ENCODE data around the gene TOMM70. TPM values are rescaled to one million over a fixed set of nuclear protein-coding genes. Genes with fewer than 3 reads are reported as not detected.
"Not testable (repeated sequence)": the region's sequence is repeated elsewhere in the genome, so short reads cannot be mapped to it uniquely, and the experiment has no call there.

TOMM70 gene
- total and polyA plus RNA-seq, 8 donors: 12.9 to 95.6 (median 24.3) TPM

DNA sequence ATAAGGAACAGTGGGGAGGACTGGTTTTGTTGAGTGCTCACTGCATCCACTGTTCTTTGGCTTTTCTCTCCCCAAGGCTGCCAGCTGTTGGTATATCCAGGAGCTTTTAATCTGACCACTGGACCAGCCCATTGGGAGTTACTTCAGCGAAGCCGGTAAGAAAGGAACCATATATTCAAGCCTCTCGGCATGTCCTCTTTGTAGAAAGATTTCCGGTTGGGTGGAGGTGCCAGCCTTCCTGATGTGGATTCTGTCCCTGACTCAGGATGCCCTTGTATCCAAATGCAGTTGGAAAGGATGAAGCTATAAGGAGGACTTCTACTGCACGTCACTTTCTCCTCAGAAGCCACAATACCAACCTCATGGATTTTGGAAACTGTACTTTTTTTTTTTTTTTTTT is 52.2 kb downstream of the TOMM70 start:
- Histone ChIP-seq H3K27me3 (no peaks in the 10 kb centered on the region), H3K4me1 (no peaks in the 10 kb centered on the region), H3K36me3 (peaks cover 55 to 88% (median 87%) of the 10 kb centered on the region in 4 donors), H3K4me3 (no peak overlapping the region), H3K27ac (no peak overlapping the region), H3K9me3 (no peaks in the 10 kb centered on the region)
- TF ChIP-seq, protein P1, sequence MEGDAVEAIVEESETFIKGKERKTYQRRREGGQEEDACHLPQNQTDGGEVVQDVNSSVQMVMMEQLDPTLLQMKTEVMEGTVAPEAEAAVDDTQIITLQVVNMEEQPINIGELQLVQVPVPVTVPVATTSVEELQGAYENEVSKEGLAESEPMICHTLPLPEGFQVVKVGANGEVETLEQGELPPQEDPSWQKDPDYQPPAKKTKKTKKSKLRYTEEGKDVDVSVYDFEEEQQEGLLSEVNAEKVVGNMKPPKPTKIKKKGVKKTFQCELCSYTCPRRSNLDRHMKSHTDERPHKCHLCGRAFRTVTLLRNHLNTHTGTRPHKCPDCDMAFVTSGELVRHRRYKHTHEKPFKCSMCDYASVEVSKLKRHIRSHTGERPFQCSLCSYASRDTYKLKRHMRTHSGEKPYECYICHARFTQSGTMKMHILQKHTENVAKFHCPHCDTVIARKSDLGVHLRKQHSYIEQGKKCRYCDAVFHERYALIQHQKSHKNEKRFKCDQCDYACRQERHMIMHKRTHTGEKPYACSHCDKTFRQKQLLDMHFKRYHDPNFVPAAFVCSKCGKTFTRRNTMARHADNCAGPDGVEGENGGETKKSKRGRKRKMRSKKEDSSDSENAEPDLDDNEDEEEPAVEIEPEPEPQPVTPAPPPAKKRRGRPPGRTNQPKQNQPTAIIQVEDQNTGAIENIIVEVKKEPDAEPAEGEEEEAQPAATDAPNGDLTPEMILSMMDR (IDR thresholded peaks at IDR 0.05): no peak
- TF ChIP-seq POLR2A (IDR thresholded peaks at IDR 0.05) (no peak), POLR2AphosphoS5 (IDR thresholded peaks at IDR 0.05) (no peak), EP300 (IDR thresholded peaks at IDR 0.05) (no peak)
- intact Hi-C loops (cut with DNase I; ENCODE audit: low total_unique reads): no loop called here
- 89 to 96% (median 94%) methylated on average over 5 of the region's 5 CpGs for WGBS, 5 donors
- no peak for DNase-seq

GRCh38 chr3:100340527-100340926 is 60.4 kb downstream of the TOMM70 start:
- Histone ChIP-seq H3K27ac (no peak overlapping the region), H3K27me3 (no peaks in the 10 kb centered on the region), H3K36me3 (peaks cover 35 to 69% (median 64%) of the 10 kb centered on the region in 4 donors), H3K9me3 (no peaks in the 10 kb centered on the region), H3K4me1 (peaks cover 0 to 13% (median 5%) of the 10 kb centered on the region in 4 donors), H3K4me3 (no peak overlapping the region)
- DNase-seq: no peak
- TF ChIP-seq, protein P1 (IDR thresholded peaks at IDR 0.05): no peak
- TF ChIP-seq POLR2AphosphoS5 (IDR thresholded peaks at IDR 0.05): no peak
- no peak for TF ChIP-seq POLR2A (IDR thresholded peaks at IDR 0.05)
- TF ChIP-seq EP300 (IDR thresholded peaks at IDR 0.05): no peak
- intact Hi-C loops (cut with DNase I; ENCODE audit: low total_unique reads): no loop called here
- 86 to 100% (median 94%) methylated on average over 1 of the region's 1 CpG for WGBS, 5 donors

GRCh38 chr3:100339786-100340185 is 61.1 kb downstream of the TOMM70 start:
- no peak overlapping the region for H3K4me3 ChIP-seq
- TF ChIP-seq, protein P1 (IDR thresholded peaks at IDR 0.05): no peak
- no peak for TF ChIP-seq POLR2AphosphoS5 (IDR thresholded peaks at IDR 0.05)
- no peak for TF ChIP-seq EP300 (IDR thresholded peaks at IDR 0.05)
- no peak for TF ChIP-seq POLR2A (IDR thresholded peaks at IDR 0.05)
- peaks cover 30 to 62% (median 56%) of the 10 kb centered on the region in 4 donors for H3K36me3 ChIP-seq
- 91 to 97% (median 95%) methylated on average over 5 of the region's 5 CpGs for WGBS, 5 donors
- no peaks in the 10 kb centered on the region for H3K27me3 ChIP-seq
- H3K4me1 ChIP-seq: peaks cover 0 to 19% (median 11%) of the 10 kb centered on the region in 4 donors
- H3K27ac ChIP-seq: no peak overlapping the region
- DNase-seq: no peak
- H3K9me3 ChIP-seq: no peaks in the 10 kb centered on the region
- intact Hi-C loops (cut with DNase I; ENCODE audit: low total_unique reads): no loop called here

- Histone ChIP-seq H3K9me3 (no peaks in the 10 kb centered on the region), H3K27ac (no peak overlapping the region), H3K4me3 (no peak overlapping the region), H3K4me1 (peaks cover 3 to 23% (median 14%) of the 10 kb centered on the region in 4 donors), H3K36me3 (peaks cover 22 to 53% (median 47%) of the 10 kb centered on the region in 4 donors), H3K27me3 (no peaks in the 10 kb centered on the region)
- 81 to 91% (median 88%) methylated on average over 10 of the region's 10 CpGs for WGBS, 5 donors
- intact Hi-C loops (cut with DNase I; ENCODE audit: low total_unique reads): no loop called here
- TF ChIP-seq POLR2A (IDR thresholded peaks at IDR 0.05): no peak
- no peak for DNase-seq
Measured at GRCh38 chr3:100338911-100339310, 62.0 kb downstream of the TOMM70 start.

DNA sequence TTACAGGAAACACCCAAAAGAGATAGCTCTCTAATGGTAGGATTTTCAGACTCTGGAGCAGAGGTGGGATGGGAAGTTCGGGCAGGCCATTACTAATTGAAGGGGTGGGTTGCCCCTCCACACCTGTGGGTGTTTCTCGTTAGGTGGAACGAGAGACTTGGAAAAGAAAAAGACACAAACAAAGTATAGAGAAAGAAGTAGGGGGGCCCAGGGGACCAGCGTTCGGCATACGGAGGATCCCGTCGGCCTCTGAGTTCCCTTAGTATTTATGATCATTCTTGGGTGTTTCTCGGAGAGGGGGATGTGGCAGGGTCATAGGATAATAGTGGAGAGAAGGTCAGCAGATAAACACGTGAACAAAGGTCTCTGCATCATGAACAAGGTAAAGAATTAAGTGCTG is 64.7 kb downstream of the TOMM70 start:
- DNase-seq; H3K27me3 ChIP-seq; H3K4me3 ChIP-seq; intact Hi-C loops (cut with DNase I; ENCODE audit: low total_unique reads); H3K9me3 ChIP-seq: not testable (repeated sequence)
- 90 to 98% (median 95%) methylated on average over 9 to 10 of the region's 10 CpGs for WGBS, 5 donors
- peak overlapping the region in 1 of 5 donors; percentile 94 for H3K27ac ChIP-seq
- H3K4me1 ChIP-seq: peaks cover 4 to 27% (median 16%) of the 10 kb centered on the region in 4 donors
- H3K36me3 ChIP-seq: peaks cover 14 to 29% (median 23%) of the 10 kb centered on the region in 4 donors
